HepG2 (cell line): ENCODE data around the gene RPTOR. TPM values are rescaled to one million over a fixed set of nuclear protein-coding genes. Genes with fewer than 3 reads are reported as not detected.
A peak's percentile ranks its signal among the peaks of the same experiment; 100 is the strongest.

Source experiments
- ATAC-seq: fragments of 200-7000 bp; cut with Tn5 transposase; 3 replicates; pipeline ENCODE4 v1.9.1; 2020; ENCODE audit warnings: mild to moderate bottlenecking, moderate library complexity
- BruUV-seq: library from RNA; stranded (reverse); fragments of 400-500 nt; replicated peaks from 2 replicates; lab custom pipeline; 2021; lab: Mats Ljungman, UMichigan
- CTCF ChIA-PET: fragments of 300-600 bp; formaldehyde crosslinking; extraction: SDS; loops from one replicate; lab custom pipeline; 2021; ENCODE audit warnings: low total read pairs, inconsistent platforms, low intra/inter-chr PET ratio; lab: Yijun Ruan, JAX
- POLR2A ChIA-PET: fragments of 350-600 bp; sonication (Branson Sonifier 250); formaldehyde crosslinking; loops from one replicate; lab custom pipeline; 2020; ENCODE audit warnings: antibody characterized with exemption, inconsistent platforms; lab: Yijun Ruan, JAX
- DNase-seq: peaks from one replicate; pipeline ENCODE4 v3.0.0-alpha.2; 2015; ENCODE audit warnings: low spot score
- FAIRE-seq: peaks from 3 replicates; lab custom pipeline; 2011; peaks lifted over from hg19 to GRCh38; lab: Jason Lieb, UNC
- H2AFZ ChIP-seq: one replicate; pipeline ENCODE4 v1.6.1; 2011; ENCODE audit warnings: low read length, inconsistent platforms
- H3K27ac ChIP-seq: fragments of 300-600 bp; 3 replicates; pipeline ENCODE4 v1.8.0; 2011; ENCODE audit warnings: mixed run types, mild to moderate bottlenecking, mixed read lengths, low read length, inconsistent platforms; ENCODE audit not compliant: insufficient read depth; ENCODE audit errors: extremely low read length
- H3K27me3 ChIP-seq, 2 experiments: fragments of 200-600 bp in 1 of 2; 2 replicates in 1 of 2; 3 replicates in 1 of 2; pipeline versions ENCODE4 v1.6.0 to v1.8.0; 2011; ENCODE audit warnings: low read length in 2 of 2, mild to moderate bottlenecking in 2 of 2, moderate library complexity in 2 of 2, inconsistent platforms in 1 of 2; ENCODE audit not compliant: insufficient read depth in 2 of 2, control insufficient read depth in 1 of 2
- H3K36me3 ChIP-seq, 2 experiments: fragments of 200-600 bp in 1 of 2; replicated peaks in 1 of 2; 2 replicates in 1 of 2; 3 replicates in 1 of 2; pipeline versions ENCODE4 v1.5.1 to v1.8.0; 2011; ENCODE audit warnings: low read length in 2 of 2, inconsistent platforms in 1 of 2; ENCODE audit not compliant: insufficient read depth in 2 of 2, control insufficient read depth in 1 of 2
- H3K4me1 ChIP-seq: 2 replicates; pipeline ENCODE4 v1.5.1; 2012; ENCODE audit warnings: low read length, inconsistent platforms; ENCODE audit not compliant: insufficient read depth
- H3K4me2 ChIP-seq: 2 replicates; pipeline ENCODE4 v1.6.0; 2011; ENCODE audit warnings: low read depth, low read length, inconsistent platforms
- H3K4me3 ChIP-seq, 3 experiments: fragments of 200-600 bp in 1 of 3; sonication (generic), shearing (Covaris generic) in 1 of 3; replicated peaks in 1 of 3; 2 replicates each; pipeline ENCODE4 v1.5.1; 2011 to 2016; ENCODE audit warnings: low read length in 3 of 3, inconsistent platforms in 2 of 3, low read depth in 2 of 3, mild to moderate bottlenecking in 2 of 3, control low read depth in 1 of 3, mixed read lengths in 1 of 3; ENCODE audit not compliant: insufficient read depth in 1 of 3
- H3K79me2 ChIP-seq: one replicate; pipeline ENCODE4 v1.6.1; 2011; ENCODE audit warnings: low read length, inconsistent platforms; ENCODE audit not compliant: insufficient read depth
- H3K9ac ChIP-seq: 2 replicates; pipeline ENCODE4 v1.6.0; 2011; ENCODE audit warnings: mild to moderate bottlenecking, low read depth, low read length, inconsistent platforms; ENCODE audit not compliant: insufficient read depth
- H3K9me3 ChIP-seq: 2 replicates; pipeline ENCODE4 v1.5.1; 2012; ENCODE audit warnings: mild to moderate bottlenecking, low read length
- H4K20me1 ChIP-seq: 2 replicates; pipeline ENCODE4 v1.6.0; 2011; ENCODE audit warnings: inconsistent platforms, mild to moderate bottlenecking, low read length, moderate library complexity; ENCODE audit not compliant: insufficient read depth
- ATF7 ChIP-seq, 2 experiments: fragments of 450-650 bp in 1 of 2; sonication (generic) in 1 of 2; formaldehyde crosslinking in 1 of 2; IDR thresholded peaks; 2 replicates each; pipeline versions ENCODE4 v1.4.0 to v1.6.1; 2016 to 2020; ENCODE audit warnings: antibody characterized with exemption in 1 of 2, mild to moderate bottlenecking in 1 of 2, missing genetic modification reagents in 1 of 2
- CREB1 ChIP-seq, 2 experiments: fragments of 450-650 bp in 1 of 2; IDR thresholded peaks; 2 replicates each; pipeline ENCODE4 v1.6.1; 2016 to 2017; ENCODE audit warnings: control low read depth in 1 of 2, mild to moderate bottlenecking in 1 of 2, missing compliant biosample characterization in 1 of 2, missing genetic modification characterization in 1 of 2
- DPF2 ChIP-seq: sonication (generic); formaldehyde crosslinking; IDR thresholded peaks from 2 replicates; pipeline ENCODE4 v1.4.0; 2020; ENCODE audit warnings: mild to moderate bottlenecking, low read depth, missing genetic modification reagents, borderline replicate concordance
- HOXA9 ChIP-seq: sonication (generic); formaldehyde crosslinking; IDR thresholded peaks from 2 replicates; pipeline ENCODE4 v1.8.1; 2022; ENCODE audit warnings: missing genetic modification reagents, mild to moderate bottlenecking, moderate library complexity, borderline replicate concordance
- NFE2 ChIP-seq: sonication (generic); formaldehyde crosslinking; IDR thresholded peaks from 2 replicates; pipeline ENCODE4 v1.4.0; 2020; ENCODE audit warnings: missing genetic modification reagents
- PHF20 ChIP-seq: sonication (generic); formaldehyde crosslinking; IDR thresholded peaks from 2 replicates; pipeline ENCODE4 v1.5.0; 2020; ENCODE audit warnings: mild to moderate bottlenecking, missing genetic modification reagents
- POLR2AphosphoS2 ChIP-seq: IDR thresholded peaks from 2 replicates; pipeline ENCODE4 v1.6.1; 2011; ENCODE audit warnings: low read depth, low read length, improper control_type of control experiment
- RBFOX2 ChIP-seq: fragments of 200-400 bp; formaldehyde crosslinking; IDR thresholded peaks from 2 replicates; pipeline ENCODE4 v1.6.1; 2017; ENCODE audit warnings: low read depth, mild to moderate bottlenecking, low read length
- ZBTB21 ChIP-seq: sonication (generic); formaldehyde crosslinking; IDR thresholded peaks from 2 replicates; pipeline ENCODE4 v1.4.0; 2020; ENCODE audit warnings: missing genetic modification reagents
- ZNF276 ChIP-seq: sonication (generic); formaldehyde crosslinking; IDR thresholded peaks from 2 replicates; pipeline ENCODE4 v1.4.0; 2020; ENCODE audit warnings: mild to moderate bottlenecking, low read depth, missing genetic modification reagents
- ZNF468 ChIP-seq: sonication (generic); formaldehyde crosslinking; IDR thresholded peaks from 2 replicates; pipeline ENCODE4 v1.8.0; 2022; ENCODE audit warnings: mild to moderate bottlenecking, moderate library complexity, missing genetic modification reagents
- ZNF770 ChIP-seq: sonication (generic); formaldehyde crosslinking; IDR thresholded peaks from 2 replicates; pipeline ENCODE4 v1.5.0; 2020; ENCODE audit warnings: mild to moderate bottlenecking, missing genetic modification reagents
- WGBS: methylation state at CpG from one replicate; pipeline ENCODE4 v1.1.6; 2017; ENCODE audit warnings: low lambda C conversion rate; 5-methylcytosine and 5-hydroxymethylcytosine counted together
- in situ Hi-C: cut with HindIII; loops from 2 replicates; pipeline ENCODE4 v1.10.0; 2017; ENCODE audit warnings: low pct_unique_long_range_greater_than_20kb; ENCODE audit not compliant: extremely low pct_ligation_motif_present
- intact Hi-C: fragments of 100-400 bp; cut with micrococcal nuclease; formaldehyde crosslinking; loops from one replicate; pipeline ENCODE4 v1.10.0; 2022; ENCODE audit not compliant: unreplicated experiment
- polyA plus RNA-seq, 8 experiments: library from polyadenylated mRNA; depleted of rRNA in 3 of 8; stranded (reverse) in 7 of 8; unstranded in 1 of 8; fragments of >200 nt; fragmentation: Illumina TruSeq in 4 of 8; extraction: Trizol in 4 of 8; gene quantifications; 2 replicates each; pipeline versions ENCODE4 v1.2.1 to v1.2.3, GENCODE V29; 2011 to 2016; ENCODE audit warnings: low read depth in 4 of 8, missing spikeins in 1 of 8, mixed read lengths in 1 of 8; ENCODE audit not compliant: insufficient read depth in 1 of 8
- total RNA-seq, 5 experiments: library from RNA; depleted of rRNA; stranded (reverse); fragments of >200 nt; fragmentation: Illumina TruSeq; extraction: Trizol; gene quantifications; 2 replicates each; pipeline ENCODE4 v1.2.3, GENCODE V29; 2016; ENCODE audit warnings: low read depth in 1 of 5

RPTOR gene
- total and polyA plus RNA-seq, 2 of the 13 experiments (the other 11 are each of a cell fraction or from before 2014, with no cell fraction given): 6.6 to 25.3 TPM

DNA sequence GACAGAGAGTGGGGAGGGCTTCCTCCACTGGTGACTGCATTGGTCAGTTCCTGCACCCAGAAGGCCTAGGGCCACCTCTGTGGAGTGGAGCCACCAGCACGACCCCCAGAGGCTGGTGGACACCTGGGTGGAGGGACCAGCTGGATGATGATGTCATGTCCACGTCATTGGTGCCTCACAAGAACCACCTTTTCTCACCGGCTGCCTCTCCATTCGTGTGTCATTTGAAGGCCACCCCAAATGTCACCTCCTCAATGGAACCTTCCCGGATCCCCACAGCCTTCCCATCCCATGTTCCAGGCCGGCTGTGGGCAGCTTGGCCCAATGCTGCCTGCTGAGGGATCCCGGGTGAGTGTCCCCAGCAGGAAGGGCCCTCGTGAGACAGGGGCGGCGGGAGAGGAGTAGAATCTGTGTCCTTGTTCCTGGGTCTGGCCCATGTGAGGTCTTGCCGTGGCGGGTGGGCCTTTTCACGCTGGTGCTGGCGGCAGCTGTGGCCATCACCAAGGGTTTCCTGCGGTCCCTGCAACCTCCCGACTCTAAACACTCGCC, 437.9 kb downstream of the RPTOR start:
- Histone ChIP-seq H3K9me3 (no peaks in the 10 kb centered on the region), H3K36me3 (no peaks in the 10 kb centered on the region), H3K4me1 (peaks cover 30% of the 10 kb centered on the region), H3K4me2 (no peak overlapping the region), H3K27me3 (peaks cover 8 to 52% of the 10 kb centered on the region in 2 experiments; a peak in 4 of 5 replicates), H3K79me2 (no peaks in the 10 kb centered on the region), H4K20me1 (no peaks in the 10 kb centered on the region), H3K9ac (no peak overlapping the region), H3K4me3 (no peak overlapping the region), H3K27ac (no peak overlapping the region), H2AFZ (no peak overlapping the region)
- ChIA-PET CTCF (interaction anchor here (1.6 to 2.0 kb wide), 2 partner anchors 407 to 555 kb away, joined by 4 to 8 read pairs; no protein-coding TSS in a partner anchor), POLR2A (no interaction called here)
- intact Hi-C loops: no loop called here
- WGBS: 33% methylated on average over 17 of the region's 17 CpGs
- TF ChIP-seq ATF7 (IDR thresholded peaks at IDR 0.05) (peak; percentile 89), ATF7 (CRISPR knock-in tag; IDR thresholded peaks at IDR 0.05) (no peak), ZNF276 (CRISPR knock-in tag) (no peak), ZBTB21 (CRISPR knock-in tag) (peak; percentile 45; the same call in 1 of the 2 replicates), CREB1 (IDR thresholded peaks at IDR 0.05) (peak; percentile 90), CREB1 (CRISPR knock-in tag; IDR thresholded peaks at IDR 0.05) (no peak)
- FAIRE-seq: no peak
- no TSS peak for BruUV-seq
- no peak for DNase-seq
- in situ Hi-C loops: loop anchor here (5.0 kb wide), 1 partner anchor 555 kb away; no protein-coding TSS in a partner anchor
- ATAC-seq: no peak

- Histone ChIP-seq H4K20me1 (no peaks in the 10 kb centered on the region), H3K4me3 (no peak overlapping the region), H3K27ac (no peak overlapping the region), H3K36me3 (no peaks in the 10 kb centered on the region), H3K9ac (no peak overlapping the region), H3K4me1 (peaks cover 41% of the 10 kb centered on the region), H2AFZ (no peak overlapping the region), H3K27me3 (peaks cover 10 to 61% of the 10 kb centered on the region in 2 experiments; a peak in 4 of 5 replicates), H3K79me2 (no peaks in the 10 kb centered on the region), H3K4me2 (no peak overlapping the region), H3K9me3 (no peaks in the 10 kb centered on the region)
- WGBS: 44% methylated on average over 17 of the region's 17 CpGs
- intact Hi-C loops (no loop called here), in situ Hi-C loops (loop anchor here (5.0 kb wide), 1 partner anchor 556 kb away; no protein-coding TSS in a partner anchor)
- DNase-seq (no peak), FAIRE-seq (no peak), ATAC-seq (no peak)
- ChIA-PET CTCF (no interaction called here), POLR2A (interaction anchor here (1.7 kb wide), 1 partner anchor 16 kb away, joined by 4 read pairs; no protein-coding TSS in a partner anchor)
- TF ChIP-seq ZNF468 (CRISPR knock-in tag) (no peak), POLR2AphosphoS2 (no peak), RBFOX2 (no peak), HOXA9 (no peak), PHF20 (CRISPR knock-in tag) (no peak), DPF2 (CRISPR knock-in tag) (no peak), NFE2 (no peak), ZNF770 (no peak)
- no TSS peak for BruUV-seq
Observed at GRCh38 chr17:80983545-80983944, 438.9 kb downstream of the RPTOR start.
